ENCODE data around the gene COX6B2.
A peak's percentile ranks its signal among the peaks of the same experiment; 100 is the strongest.
"Not testable (repeated sequence)": the region's sequence is repeated elsewhere in the genome, so short reads cannot be mapped to it uniquely, and the experiment has no call there.

COX6B2 gene

GRCh38 chr19:55354698-55355212 is at the start of gene COX6B2:
Gene COX6B2, minus strand, starts transcription at chr19:55354719. Its CDS starts 198 bp downstream, at chr19:55354521.
- no peak for DNase-seq (ENCODE audit: low read depth)
- TF ChIP-seq CTCF (IDR thresholded peaks at IDR 0.05; ENCODE audit: insufficient read depth, low read depth, low read length, missing control alignments) = no peak
- peak within 1 kb of the TSS; percentile 44 for H3K4me3 ChIP-seq (ENCODE audit: low read length)

- H3K4me3 ChIP-seq (ENCODE audit: low read length) = no peak overlapping the region
- DNase-seq (ENCODE audit: low read depth) = no peak
- TF ChIP-seq CTCF (IDR thresholded peaks at IDR 0.05; ENCODE audit: insufficient read depth, low read depth, low read length, missing control alignments) = no peak
These were observed 48.0 kb upstream of the COX6B2 start for GRCh38 chr19:55402509-55402908.

- not testable (repeated sequence) for H3K4me3 ChIP-seq (ENCODE audit: low read length)
These were observed 46.9 kb upstream of the COX6B2 start for GRCh38 chr19:55401390-55401789.

GRCh38 chr19:55400281-55401087 is 46.0 kb upstream of the COX6B2 start:
- H3K4me3 ChIP-seq (ENCODE audit: low read length) = no peak overlapping the region
- TF ChIP-seq CTCF (IDR thresholded peaks at IDR 0.05; ENCODE audit: insufficient read depth, low read depth, low read length, missing control alignments) = no peak
- peak; percentile 70 for DNase-seq (ENCODE audit: low read depth)

More at GRCh38 chr19:55401390-55401789, 46.9 kb upstream of the COX6B2 start:
- not testable (repeated sequence) for DNase-seq (ENCODE audit: low read depth)

- TF ChIP-seq CTCF (IDR thresholded peaks at IDR 0.05; ENCODE audit: insufficient read depth, low read depth, low read length, missing control alignments) = no peak
- no peak for DNase-seq (ENCODE audit: low read depth)
- H3K4me3 ChIP-seq (ENCODE audit: low read length) = no peak overlapping the region
These were observed 43.8 kb upstream of the COX6B2 start for GRCh38 chr19:55398200-55398925.

- no peak for DNase-seq (ENCODE audit: low read depth)
- H3K4me3 ChIP-seq (ENCODE audit: low read length) = no peak overlapping the region
- TF ChIP-seq CTCF (IDR thresholded peaks at IDR 0.05; ENCODE audit: insufficient read depth, low read depth, low read length, missing control alignments) = no peak
These were observed 38.6 kb upstream of the COX6B2 start for GRCh38 chr19:55392820-55393761.

All from epithelial cell of esophagus (primary cell).